Natural killer cell (primary cell): ENCODE measurements around the gene ACTN3. TPM values are rescaled to one million over a fixed set of nuclear protein-coding genes. Genes with fewer than 3 reads are reported as not detected.

Source experiments
- ATAC-seq, 3 donors: fragments of 150-1000 bp in 2 of 3; fragments of 200-7000 bp in 1 of 3; cut with Tn5 transposase; 1 replicate in 1 of 3; 2 replicates in 2 of 3; pipeline ENCODE4 v1.10.0; 2021; ENCODE audit warnings: mild to moderate bottlenecking in 2 of 3, moderate library complexity in 2 of 3
- DNase-seq, 2 donors: peaks; one replicate each; pipeline versions ENCODE4 v3.0.0 to v3.0.0-alpha.2; 2013 to 2021; ENCODE audit warnings: mixed read lengths in 1 of 2
- H3K27ac ChIP-seq: one replicate; pipeline ENCODE4 v1.5.1; 2013; ENCODE audit warnings: mild to moderate bottlenecking, low read length
- H3K27me3 ChIP-seq: one replicate; pipeline ENCODE4 v1.6.1; 2013; ENCODE audit warnings: low read length; ENCODE audit not compliant: control insufficient read depth, insufficient read depth
- H3K36me3 ChIP-seq: one replicate; pipeline ENCODE4 v1.6.1; 2013; ENCODE audit warnings: low read length; ENCODE audit not compliant: control insufficient read depth, insufficient read depth
- H3K4me1 ChIP-seq: one replicate; pipeline ENCODE4 v1.6.1; 2013; ENCODE audit warnings: low read length; ENCODE audit not compliant: control insufficient read depth, insufficient read depth
- H3K4me3 ChIP-seq: one replicate; pipeline ENCODE4 v1.5.1; 2013; ENCODE audit warnings: low read length
- H3K9me3 ChIP-seq: one replicate; pipeline ENCODE4 v1.6.1; 2013; ENCODE audit warnings: low read length; ENCODE audit not compliant: control insufficient read depth, insufficient read depth
- H3K27ac Mint-ChIP-seq, 2 donors: one replicate each; pipeline ENCODE4 v1.8.0; 2022; ENCODE audit warnings: mild to moderate bottlenecking in 2 of 2, mixed read lengths in 2 of 2, moderate library complexity in 1 of 2
- H3K27me3 Mint-ChIP-seq, 2 donors: one replicate each; pipeline ENCODE4 v1.8.0; 2022; ENCODE audit warnings: low read depth in 2 of 2, mixed read lengths in 2 of 2
- H3K36me3 Mint-ChIP-seq: one replicate; pipeline ENCODE4 v1.8.0; 2022; ENCODE audit warnings: mixed read lengths
- H3K4me1 Mint-ChIP-seq, 2 donors: one replicate each; pipeline ENCODE4 v1.8.0; 2022; ENCODE audit warnings: mixed read lengths in 2 of 2
- H3K4me3 Mint-ChIP-seq: one replicate; pipeline ENCODE4 v1.8.0; 2022; ENCODE audit warnings: mild to moderate bottlenecking, moderate library complexity, mixed read lengths
- H3K9me3 Mint-ChIP-seq, 2 donors: one replicate each; pipeline ENCODE4 v1.8.0; 2022; ENCODE audit warnings: mixed read lengths in 2 of 2
- WGBS: methylation state at CpG from one replicate; pipeline ENCODE4 v1.1.7; 2013; ENCODE audit warnings: missing lambda C conversion rate; ENCODE audit not compliant: insufficient coverage; 5-methylcytosine and 5-hydroxymethylcytosine counted together
- intact Hi-C: fragments of 100-400 bp; cut with micrococcal nuclease; formaldehyde crosslinking; loops from one replicate; pipeline ENCODE4 v1.14.2; 2022
- total RNA-seq, 4 donors: library from RNA; stranded (reverse); fragments of 120-200 nt in 1 of 4; gene quantifications; one replicate each; pipeline versions ENCODE4 v1.2.3 to v1.2.4, GENCODE V29; 2013 to 2022
- TF ChIP-seq, protein P1 (sequence below): fragments of 200-600 bp; IDR thresholded peaks from one replicate; pipeline ENCODE4 v1.8.0; 2022; ENCODE audit warnings: antibody characterized with exemption

ACTN3 gene
- total RNA-seq, 3 donors from 2014 or later (not counting 1 experiment from before 2014, with no cell fraction given), result 0.33 to 1.00 (median 0.50) TPM

DNA sequence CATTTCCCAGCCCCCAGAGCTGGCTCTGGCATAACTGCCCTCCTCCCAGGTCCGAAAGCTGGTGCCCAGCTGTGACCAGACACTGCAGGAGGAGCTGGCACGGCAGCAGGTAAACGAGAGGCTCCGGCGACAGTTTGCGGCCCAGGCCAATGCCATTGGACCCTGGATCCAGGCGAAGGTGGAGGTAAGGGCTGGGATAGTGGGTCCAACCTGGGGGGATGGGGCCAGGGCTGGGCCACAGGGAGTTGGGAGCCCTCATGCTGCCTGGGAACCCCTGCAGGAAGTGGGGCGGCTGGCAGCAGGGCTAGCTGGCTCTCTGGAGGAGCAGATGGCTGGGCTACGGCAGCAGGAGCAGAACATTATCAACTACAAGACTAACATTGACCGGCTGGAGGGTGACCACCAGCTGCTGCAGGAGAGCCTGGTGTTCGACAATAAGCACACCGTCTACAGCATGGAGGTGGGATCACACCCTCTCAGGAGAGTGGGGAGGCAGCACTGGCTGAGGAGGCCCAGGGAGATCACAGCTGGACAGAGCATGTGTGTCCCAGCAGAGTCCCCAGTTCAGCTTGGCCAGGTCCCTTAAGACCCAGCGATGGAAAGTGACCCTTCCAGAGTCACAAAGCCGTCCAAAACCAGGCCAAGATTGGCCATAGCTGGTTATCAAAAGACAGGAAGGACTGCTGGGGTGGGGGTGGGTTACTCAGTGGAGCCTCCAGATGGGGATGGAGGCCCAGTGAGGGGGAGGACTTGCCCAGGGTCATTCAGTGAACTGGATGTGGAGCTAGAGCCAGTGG is 14.7 kb downstream of the ACTN3 start:
- intact Hi-C loops, result no loop called here
- H3K4me3 ChIP-seq, result no peak overlapping the region
- 90% methylated on average over 14 of the region's 14 CpGs for WGBS

DNA sequence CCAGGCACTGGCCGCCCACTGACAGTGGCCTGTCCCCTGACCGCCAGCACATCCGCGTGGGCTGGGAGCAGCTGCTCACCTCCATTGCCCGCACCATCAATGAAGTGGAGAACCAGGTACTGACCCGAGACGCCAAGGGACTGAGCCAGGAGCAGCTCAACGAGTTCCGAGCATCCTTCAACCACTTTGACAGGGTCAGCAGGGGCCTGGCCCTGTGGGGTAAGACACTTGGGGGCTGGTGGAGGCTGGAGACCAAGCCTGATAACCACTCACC is 15.2 kb downstream of the ACTN3 start:
- Histone ChIP-seq H3K36me3 (no peaks in the 10 kb centered on the region), H3K27me3 (peaks cover 2% of the 10 kb centered on the region), H3K9me3 (no peaks in the 10 kb centered on the region), H3K4me3 (no peak overlapping the region), H3K27ac (no peak overlapping the region), H3K4me1 (peaks cover 8% of the 10 kb centered on the region)
- no peak overlapping the region for H3K27ac Mint-ChIP-seq
- H3K9me3 Mint-ChIP-seq, result no peaks in the 10 kb centered on the region
- H3K4me3 Mint-ChIP-seq, result no peak overlapping the region
- no peaks in the 10 kb centered on the region for H3K4me1 Mint-ChIP-seq
- WGBS, result 95% methylated on average over 9 of the region's 9 CpGs
- TF ChIP-seq, protein P1, sequence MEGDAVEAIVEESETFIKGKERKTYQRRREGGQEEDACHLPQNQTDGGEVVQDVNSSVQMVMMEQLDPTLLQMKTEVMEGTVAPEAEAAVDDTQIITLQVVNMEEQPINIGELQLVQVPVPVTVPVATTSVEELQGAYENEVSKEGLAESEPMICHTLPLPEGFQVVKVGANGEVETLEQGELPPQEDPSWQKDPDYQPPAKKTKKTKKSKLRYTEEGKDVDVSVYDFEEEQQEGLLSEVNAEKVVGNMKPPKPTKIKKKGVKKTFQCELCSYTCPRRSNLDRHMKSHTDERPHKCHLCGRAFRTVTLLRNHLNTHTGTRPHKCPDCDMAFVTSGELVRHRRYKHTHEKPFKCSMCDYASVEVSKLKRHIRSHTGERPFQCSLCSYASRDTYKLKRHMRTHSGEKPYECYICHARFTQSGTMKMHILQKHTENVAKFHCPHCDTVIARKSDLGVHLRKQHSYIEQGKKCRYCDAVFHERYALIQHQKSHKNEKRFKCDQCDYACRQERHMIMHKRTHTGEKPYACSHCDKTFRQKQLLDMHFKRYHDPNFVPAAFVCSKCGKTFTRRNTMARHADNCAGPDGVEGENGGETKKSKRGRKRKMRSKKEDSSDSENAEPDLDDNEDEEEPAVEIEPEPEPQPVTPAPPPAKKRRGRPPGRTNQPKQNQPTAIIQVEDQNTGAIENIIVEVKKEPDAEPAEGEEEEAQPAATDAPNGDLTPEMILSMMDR, result no peak
- DNase-seq (no peak), ATAC-seq (no peak)
- H3K27me3 Mint-ChIP-seq, result peaks cover 0 to 5% of the 10 kb centered on the region in 2 donors
- no peaks in the 10 kb centered on the region for H3K36me3 Mint-ChIP-seq
- intact Hi-C loops, result no loop called here

More for the DNA sequence above, 14.7 kb downstream of the ACTN3 start:
- H3K36me3 Mint-ChIP-seq, result no peaks in the 10 kb centered on the region
- ATAC-seq (no peak), DNase-seq (no peak)
- H3K9me3 Mint-ChIP-seq, result no peaks in the 10 kb centered on the region
- H3K27ac ChIP-seq, result no peak overlapping the region
- H3K27me3 Mint-ChIP-seq, result peaks cover 0 to 5% of the 10 kb centered on the region in 2 donors
- H3K9me3 ChIP-seq, result no peaks in the 10 kb centered on the region
- no peaks in the 10 kb centered on the region for H3K4me1 Mint-ChIP-seq
- H3K4me1 ChIP-seq, result peaks cover 8% of the 10 kb centered on the region
- TF ChIP-seq, protein P1, result no peak
- H3K4me3 Mint-ChIP-seq, result no peak overlapping the region
- H3K27me3 ChIP-seq, result peaks cover 2% of the 10 kb centered on the region
- no peak overlapping the region for H3K27ac Mint-ChIP-seq
- H3K36me3 ChIP-seq, result no peaks in the 10 kb centered on the region

DNA sequence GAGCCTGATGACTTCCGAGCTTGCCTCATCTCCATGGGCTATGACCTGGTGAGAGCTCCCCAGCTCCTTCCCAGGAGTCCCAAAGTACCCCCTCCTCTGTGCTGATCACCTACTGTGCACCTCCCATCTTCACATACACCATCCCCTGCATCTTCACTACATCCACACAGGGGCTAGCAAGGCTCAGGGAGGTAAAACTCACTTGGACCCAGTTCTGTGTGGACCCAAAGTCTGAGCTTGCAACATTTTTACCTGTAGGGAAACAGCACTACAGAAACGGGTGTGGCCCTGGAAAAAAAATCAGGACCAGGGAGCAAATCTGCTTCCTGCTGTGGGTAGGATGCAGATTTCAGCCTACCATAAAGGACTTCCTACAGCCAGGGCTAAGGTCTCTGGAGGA is 15.6 kb downstream of the ACTN3 start:
- intact Hi-C loops, result no loop called here
- no peak overlapping the region for H3K4me3 ChIP-seq
- H3K9me3 Mint-ChIP-seq, result no peaks in the 10 kb centered on the region
- no peak overlapping the region for H3K4me3 Mint-ChIP-seq
- no peaks in the 10 kb centered on the region for H3K36me3 Mint-ChIP-seq
- no peaks in the 10 kb centered on the region for H3K9me3 ChIP-seq
- DNase-seq (no peak), ATAC-seq (no peak)
- H3K27ac ChIP-seq, result no peak overlapping the region
- H3K27ac Mint-ChIP-seq, result no peak overlapping the region
- H3K27me3 Mint-ChIP-seq, result peaks cover 0 to 3% of the 10 kb centered on the region in 2 donors
- peaks cover 2% of the 10 kb centered on the region for H3K27me3 ChIP-seq
- TF ChIP-seq, protein P1, result no peak
- H3K4me1 ChIP-seq, result peaks cover 8% of the 10 kb centered on the region
- no peaks in the 10 kb centered on the region for H3K4me1 Mint-ChIP-seq
- H3K36me3 ChIP-seq, result no peaks in the 10 kb centered on the region
- 81% methylated on average over 2 of the region's 2 CpGs for WGBS
